ENCODE measurements around the gene TSPAN11. TPM values are rescaled to one million over a fixed set of nuclear protein-coding genes. Genes with fewer than 3 reads are reported as not detected.

The TSPAN11 gene
- total RNA-seq, 2 experiments from 2014 or later = not detected

- Mint-ChIP-seq H3K36me3 (no peaks in the 10 kb centered on the region), H3K27me3 (no peaks in the 10 kb centered on the region), H3K27ac (no peak overlapping the region), H3K4me1 (no peaks in the 10 kb centered on the region), H3K9me3 (no peaks in the 10 kb centered on the region), H3K4me3 (no peak overlapping the region)
- peak; percentile 62 for ATAC-seq (ENCODE audit: low read depth)
- POLR2A ChIA-PET = no interaction called here
- peak; percentile 39 for DNase-seq
Observed at GRCh38 chr12:30985814-30986452, 59.4 kb downstream of the TSPAN11 start.

DNA sequence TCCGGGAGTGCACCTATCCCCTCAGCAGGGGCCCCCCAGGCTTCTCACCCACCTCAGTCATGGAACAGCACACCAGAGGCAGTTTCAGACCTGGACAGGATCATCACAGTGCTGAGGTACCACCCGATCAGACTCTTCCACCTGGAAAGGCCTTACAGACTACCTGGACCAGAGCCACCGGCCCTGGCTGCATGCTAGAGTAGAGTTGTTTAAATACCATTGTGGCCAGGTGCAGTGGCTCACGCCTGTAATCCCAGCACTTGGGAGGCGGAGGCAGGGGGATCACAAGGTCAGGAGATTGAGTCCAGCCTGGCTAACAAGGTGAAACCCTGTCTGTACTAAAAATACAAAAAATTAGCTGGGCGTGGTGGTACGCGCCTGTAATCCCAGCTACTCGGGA lies 61.5 kb downstream of the TSPAN11 start:
- H3K27ac Mint-ChIP-seq = no peak overlapping the region
- H3K9me3 Mint-ChIP-seq = no peaks in the 10 kb centered on the region
- POLR2A ChIA-PET = no interaction called here
- H3K27me3 Mint-ChIP-seq = no peaks in the 10 kb centered on the region
- ATAC-seq (ENCODE audit: low read depth) = no peak
- no peak overlapping the region for H3K4me3 Mint-ChIP-seq
- H3K36me3 Mint-ChIP-seq = no peaks in the 10 kb centered on the region
- no peaks in the 10 kb centered on the region for H3K4me1 Mint-ChIP-seq
- DNase-seq = no peak

GRCh38 chr12:30988646-30989286 lies 62.2 kb downstream of the TSPAN11 start:
- Mint-ChIP-seq H3K27me3 (no peaks in the 10 kb centered on the region), H3K27ac (no peak overlapping the region), H3K4me1 (no peaks in the 10 kb centered on the region), H3K36me3 (no peaks in the 10 kb centered on the region), H3K4me3 (no peak overlapping the region), H3K9me3 (no peaks in the 10 kb centered on the region)
- POLR2A ChIA-PET = no interaction called here
- DNase-seq = no peak
- ATAC-seq (ENCODE audit: low read depth) = no peak

DNA sequence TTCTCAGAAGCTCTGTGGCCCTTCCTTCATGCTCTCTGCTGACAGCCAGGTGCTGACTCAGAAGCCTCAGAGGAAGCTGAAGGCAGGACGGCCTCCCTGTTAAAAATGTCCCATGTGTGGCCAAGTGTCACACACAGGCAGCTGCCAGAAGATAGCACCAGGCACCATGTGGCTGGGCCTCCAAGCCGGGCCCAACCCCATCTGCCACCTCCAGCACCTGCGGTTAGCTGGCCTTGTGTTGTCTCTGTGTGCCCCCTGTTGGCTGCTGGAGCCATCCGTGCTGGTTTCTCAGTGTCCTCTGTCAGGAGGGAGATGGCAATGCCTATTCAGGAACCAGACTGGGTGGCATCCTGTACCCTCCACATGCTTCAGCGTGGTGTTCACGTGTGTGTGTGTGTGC lies 63.2 kb downstream of the TSPAN11 start:
- no peaks in the 10 kb centered on the region for H3K36me3 Mint-ChIP-seq
- H3K27ac Mint-ChIP-seq = no peak overlapping the region
- no peak overlapping the region for H3K4me3 Mint-ChIP-seq
- no peaks in the 10 kb centered on the region for H3K9me3 Mint-ChIP-seq
- ATAC-seq (ENCODE audit: low read depth) = peak; percentile 43
- POLR2A ChIA-PET = no interaction called here
- no peaks in the 10 kb centered on the region for H3K27me3 Mint-ChIP-seq
- H3K4me1 Mint-ChIP-seq = no peaks in the 10 kb centered on the region
- DNase-seq = no peak

GRCh38 chr12:30990316-30990715 lies 63.8 kb downstream of the TSPAN11 start:
- Mint-ChIP-seq H3K27ac (no peak overlapping the region), H3K4me1 (no peaks in the 10 kb centered on the region), H3K27me3 (no peaks in the 10 kb centered on the region), H3K9me3 (no peaks in the 10 kb centered on the region), H3K4me3 (no peak overlapping the region), H3K36me3 (no peaks in the 10 kb centered on the region)
- POLR2A ChIA-PET = no interaction called here
- DNase-seq (no peak), ATAC-seq (ENCODE audit: low read depth) (no peak)

DNA sequence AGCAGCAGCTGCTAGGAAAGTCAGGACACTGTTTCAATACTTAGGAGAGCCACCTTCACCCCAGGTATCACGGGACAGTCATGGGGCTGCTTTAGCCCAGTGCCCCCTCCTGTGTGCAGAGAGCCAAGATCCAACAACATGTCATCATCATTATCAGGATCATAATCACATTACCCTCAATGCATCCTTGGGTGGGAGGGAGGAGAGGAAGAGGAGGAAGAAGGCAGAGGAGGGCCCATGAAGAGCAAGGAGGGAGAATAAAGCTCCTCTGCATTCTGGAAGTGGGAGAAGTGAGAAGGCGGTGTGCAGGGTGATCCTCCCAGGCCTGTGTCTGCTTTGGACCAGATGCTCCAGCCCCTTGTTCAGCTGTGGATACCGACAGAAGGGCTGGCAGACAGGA lies 64.2 kb downstream of the TSPAN11 start:
- H3K4me1 Mint-ChIP-seq = no peaks in the 10 kb centered on the region
- no peak overlapping the region for H3K4me3 Mint-ChIP-seq
- POLR2A ChIA-PET = no interaction called here
- no peaks in the 10 kb centered on the region for H3K27me3 Mint-ChIP-seq
- H3K36me3 Mint-ChIP-seq = no peaks in the 10 kb centered on the region
- no peaks in the 10 kb centered on the region for H3K9me3 Mint-ChIP-seq
- ATAC-seq (ENCODE audit: low read depth) (no peak), DNase-seq (no peak)
- no peak overlapping the region for H3K27ac Mint-ChIP-seq

GRCh38 chr12:30991466-30991865 lies 64.9 kb downstream of the TSPAN11 start:
- no peak for DNase-seq
- no peak for ATAC-seq (ENCODE audit: low read depth)
- H3K4me3 Mint-ChIP-seq = no peak overlapping the region
- no peaks in the 10 kb centered on the region for H3K36me3 Mint-ChIP-seq
- POLR2A ChIA-PET = no interaction called here
- H3K9me3 Mint-ChIP-seq = no peaks in the 10 kb centered on the region
- no peaks in the 10 kb centered on the region for H3K4me1 Mint-ChIP-seq
- H3K27me3 Mint-ChIP-seq = no peaks in the 10 kb centered on the region
- H3K27ac Mint-ChIP-seq = no peak overlapping the region

DNA sequence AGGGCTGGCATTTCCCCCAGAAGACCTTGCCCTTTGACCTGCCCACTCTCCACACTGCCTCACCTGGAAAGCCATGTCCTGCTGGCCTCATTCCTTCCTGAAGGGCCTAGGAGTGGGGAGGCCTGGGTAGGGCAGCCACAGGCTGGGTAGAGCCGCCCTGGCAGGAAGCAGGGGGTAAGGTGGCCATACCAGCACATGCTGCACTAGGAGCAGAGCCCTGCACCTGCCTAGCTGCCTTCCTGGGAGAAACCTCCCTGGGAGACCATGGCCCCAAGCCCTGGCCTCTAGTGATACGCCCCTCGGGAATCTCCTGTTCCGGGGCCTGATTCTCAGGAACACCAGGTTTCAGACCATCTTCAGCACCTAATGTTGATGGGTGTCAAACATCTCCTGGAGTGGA lies 65.8 kb downstream of the TSPAN11 start:
- H3K27me3 Mint-ChIP-seq = no peaks in the 10 kb centered on the region
- H3K4me1 Mint-ChIP-seq = no peaks in the 10 kb centered on the region
- DNase-seq (no peak), ATAC-seq (ENCODE audit: low read depth) (no peak)
- H3K9me3 Mint-ChIP-seq = no peaks in the 10 kb centered on the region
- no peak overlapping the region for H3K27ac Mint-ChIP-seq
- POLR2A ChIA-PET = no interaction called here
- no peak overlapping the region for H3K4me3 Mint-ChIP-seq
- H3K36me3 Mint-ChIP-seq = no peaks in the 10 kb centered on the region

DNA sequence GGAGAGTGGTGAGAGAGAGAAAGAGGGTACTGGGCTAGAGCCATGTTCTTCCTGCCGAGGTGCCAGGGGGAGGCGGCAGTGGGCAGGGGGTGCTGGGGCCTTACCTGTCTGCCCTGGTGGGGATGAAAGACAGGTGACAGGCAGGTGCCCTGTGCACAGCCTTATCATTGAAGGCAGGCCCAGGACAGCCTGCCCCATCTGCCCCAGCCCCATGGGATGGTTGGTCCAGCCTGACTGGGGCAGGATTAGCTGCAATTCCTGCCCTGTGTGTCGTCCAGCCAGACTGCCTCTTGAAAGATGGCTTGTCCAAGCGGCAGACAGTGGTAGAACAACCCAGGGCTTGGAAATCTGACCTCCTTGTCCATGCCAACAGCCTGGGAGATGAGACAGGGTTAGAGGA lies 67.2 kb downstream of the TSPAN11 start:
- Mint-ChIP-seq H3K4me1 (no peaks in the 10 kb centered on the region), H3K27ac (no peak overlapping the region), H3K9me3 (no peaks in the 10 kb centered on the region), H3K4me3 (no peak overlapping the region), H3K27me3 (no peaks in the 10 kb centered on the region), H3K36me3 (no peaks in the 10 kb centered on the region)
- POLR2A ChIA-PET = no interaction called here
- no peak for DNase-seq
- ATAC-seq (ENCODE audit: low read depth) = no peak

GRCh38 chr12:30994274-30994673 lies 67.7 kb downstream of the TSPAN11 start:
- Mint-ChIP-seq H3K36me3 (no peaks in the 10 kb centered on the region), H3K27ac (no peak overlapping the region), H3K9me3 (no peaks in the 10 kb centered on the region), H3K27me3 (no peaks in the 10 kb centered on the region), H3K4me1 (no peaks in the 10 kb centered on the region), H3K4me3 (no peak overlapping the region)
- POLR2A ChIA-PET = no interaction called here
- DNase-seq (no peak), ATAC-seq (ENCODE audit: low read depth) (no peak)

DNA sequence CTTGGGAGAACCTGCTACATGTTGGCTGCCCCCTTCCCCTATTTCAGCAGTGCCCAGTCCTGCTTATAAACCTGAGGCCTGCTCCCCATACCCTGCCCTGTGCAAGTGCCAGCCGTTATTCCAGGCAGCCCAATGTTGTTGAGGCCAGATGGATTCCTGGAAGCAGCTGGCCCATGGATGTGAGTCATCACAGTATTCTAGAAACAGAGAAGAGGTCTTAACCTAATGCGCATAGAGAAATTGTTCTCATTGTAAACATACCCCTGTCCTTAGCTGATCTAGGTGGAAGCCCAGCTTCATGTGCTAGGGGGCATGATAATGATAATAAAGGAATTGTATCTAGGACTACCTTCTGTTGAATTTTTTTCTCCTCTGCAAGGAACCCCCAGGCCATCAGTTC lies 69.7 kb downstream of the TSPAN11 start:
- Mint-ChIP-seq H3K9me3 (no peaks in the 10 kb centered on the region), H3K4me1 (no peaks in the 10 kb centered on the region), H3K4me3 (no peak overlapping the region), H3K36me3 (no peaks in the 10 kb centered on the region), H3K27me3 (no peaks in the 10 kb centered on the region), H3K27ac (no peak overlapping the region)
- ATAC-seq (ENCODE audit: low read depth) (no peak), DNase-seq (no peak)
- POLR2A ChIA-PET = no interaction called here

DNA sequence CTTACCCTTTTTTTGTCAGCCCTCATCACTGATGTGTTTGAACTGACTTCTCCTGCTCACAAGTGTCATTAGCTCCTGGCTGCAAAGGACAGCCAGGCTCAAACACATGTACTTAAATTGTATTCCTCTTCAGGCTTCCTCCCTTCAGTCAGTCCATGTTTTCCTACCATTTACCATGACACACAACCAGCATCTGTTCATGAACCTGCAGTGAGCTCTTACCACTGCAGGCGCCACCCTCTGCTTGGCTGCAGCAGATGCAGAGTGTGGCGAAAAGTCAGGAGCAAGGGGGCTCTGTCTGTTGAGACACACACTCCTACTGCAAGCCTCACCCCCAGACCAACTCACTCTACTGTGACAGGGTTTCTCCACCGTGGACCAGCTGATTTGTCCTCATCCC lies 70.2 kb downstream of the TSPAN11 start:
- no peak for ATAC-seq (ENCODE audit: low read depth)
- POLR2A ChIA-PET = no interaction called here
- Mint-ChIP-seq H3K4me3 (no peak overlapping the region), H3K27ac (no peak overlapping the region), H3K27me3 (no peaks in the 10 kb centered on the region), H3K9me3 (no peaks in the 10 kb centered on the region), H3K4me1 (no peaks in the 10 kb centered on the region), H3K36me3 (no peaks in the 10 kb centered on the region)
- DNase-seq = no peak

- H3K4me1 Mint-ChIP-seq = no peaks in the 10 kb centered on the region
- no peak for DNase-seq
- no peaks in the 10 kb centered on the region for H3K36me3 Mint-ChIP-seq
- H3K27ac Mint-ChIP-seq = no peak overlapping the region
- no peak for ATAC-seq (ENCODE audit: low read depth)
- H3K27me3 Mint-ChIP-seq = no peaks in the 10 kb centered on the region
- POLR2A ChIA-PET = no interaction called here
- H3K9me3 Mint-ChIP-seq = no peaks in the 10 kb centered on the region
- no peak overlapping the region for H3K4me3 Mint-ChIP-seq
Observed at GRCh38 chr12:30997685-30998440, 71.3 kb downstream of the TSPAN11 start.

DNA sequence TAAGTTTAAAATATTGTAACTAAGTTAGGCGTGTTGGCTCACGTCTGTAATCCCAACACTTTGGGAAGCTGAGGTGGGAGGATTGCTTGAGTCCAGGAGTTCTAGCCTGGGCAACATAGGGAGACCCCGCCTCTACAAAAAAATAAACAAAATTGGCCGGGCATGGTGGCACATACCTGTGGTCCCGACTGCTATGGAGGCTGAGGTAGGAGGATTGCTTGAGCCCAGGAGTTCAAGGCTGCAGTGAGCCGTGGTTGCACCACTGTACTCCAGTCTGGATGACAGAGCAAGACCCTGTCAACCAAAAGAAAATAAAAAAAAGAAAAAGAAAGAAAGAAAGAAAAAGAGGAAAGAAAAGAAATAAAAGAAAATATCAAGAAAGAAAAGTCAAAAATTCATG lies 72.5 kb downstream of the TSPAN11 start:
- no peaks in the 10 kb centered on the region for H3K9me3 Mint-ChIP-seq
- H3K27me3 Mint-ChIP-seq = no peaks in the 10 kb centered on the region
- H3K27ac Mint-ChIP-seq = no peak overlapping the region
- POLR2A ChIA-PET = no interaction called here
- H3K4me3 Mint-ChIP-seq = no peak overlapping the region
- H3K36me3 Mint-ChIP-seq = no peaks in the 10 kb centered on the region
- no peak for ATAC-seq (ENCODE audit: low read depth)
- no peaks in the 10 kb centered on the region for H3K4me1 Mint-ChIP-seq
- no peak for DNase-seq
